IMR-90 (cell line): ENCODE results near the gene TSR3. TPM values are rescaled to one million over a fixed set of nuclear protein-coding genes. Genes with fewer than 3 reads are reported as not detected.

ENCODE experiments used
- ATAC-seq: fragments of 200-7000 bp; cut with Tn5 transposase; 2 replicates; pipeline ENCODE4 v1.9.1; 2020; ENCODE audit warnings: low read depth, mild to moderate bottlenecking, moderate library complexity
- BruUV-seq: library from RNA; stranded (reverse); fragments of 400-500 nt; replicated peaks from 2 replicates; lab custom pipeline; 2021; lab: Mats Ljungman, UMichigan
- CTCF ChIA-PET: fragments of 300-600 bp; formaldehyde crosslinking; extraction: SDS; loops from one replicate; lab custom pipeline; 2021; ENCODE audit warnings: antibody characterized with exemption; lab: Yijun Ruan, JAX
- POLR2A ChIA-PET: fragments of 300-600 bp; sonication (Branson Sonifier 250); formaldehyde crosslinking; loops from one replicate; lab custom pipeline; 2022; ENCODE audit warnings: antibody characterized with exemption; ENCODE audit not compliant: unreplicated experiment; lab: Charles Lee
- DNase-seq: peaks from one replicate; pipeline ENCODE4 v3.0.0; 2013
- H2AFZ ChIP-seq: replicated peaks from 2 replicates; pipeline ENCODE3; 2013; ENCODE audit warnings: low read length, mild to moderate bottlenecking; ENCODE audit not compliant: poor library complexity
- H2AK5ac ChIP-seq: 2 replicates; pipeline ENCODE4 v1.6.1; 2013; ENCODE audit warnings: low read depth, low read length, inconsistent platforms
- H2AK9ac ChIP-seq: replicated peaks from 2 replicates; pipeline ENCODE3; 2013; ENCODE audit warnings: mild to moderate bottlenecking, low read depth, low read length, moderate library complexity; ENCODE audit not compliant: poor library complexity
- H2BK120ac ChIP-seq: 2 replicates; pipeline ENCODE4 v1.6.1; 2013; ENCODE audit warnings: low read depth, low read length, inconsistent platforms
- H2BK15ac ChIP-seq: 3 replicates; pipeline ENCODE4 v1.6.1; 2013; ENCODE audit warnings: low read depth, low read length, inconsistent platforms
- H2BK20ac ChIP-seq: 2 replicates; pipeline ENCODE4 v1.6.1; 2013; ENCODE audit warnings: low read depth, mild to moderate bottlenecking, inconsistent platforms, low read length, moderate library complexity
- H2BK5ac ChIP-seq: 2 replicates; pipeline ENCODE4 v1.6.1; 2013; ENCODE audit warnings: mild to moderate bottlenecking, low read depth, low read length, inconsistent platforms; ENCODE audit not compliant: poor library complexity, severe bottlenecking
- H3K14ac ChIP-seq: replicated peaks from 2 replicates; pipeline ENCODE4 v1.6.1; 2013; ENCODE audit warnings: low read depth, low read length, inconsistent platforms
- H3K18ac ChIP-seq: 2 replicates; pipeline ENCODE4 v1.6.1; 2013; ENCODE audit warnings: low read depth, low read length, control low read depth
- H3K23ac ChIP-seq: 2 replicates; pipeline ENCODE4 v1.6.1; 2013; ENCODE audit warnings: low read depth, low read length, inconsistent platforms
- H3K27ac ChIP-seq: 2 replicates; pipeline ENCODE4 v1.5.1; 2013; ENCODE audit warnings: mild to moderate bottlenecking, control low read depth, low read length; ENCODE audit not compliant: insufficient read depth
- H3K27me3 ChIP-seq: 2 replicates; pipeline ENCODE4 v1.6.1; 2013; ENCODE audit warnings: low read length; ENCODE audit not compliant: control insufficient read depth, insufficient read depth
- H3K36me3 ChIP-seq: 2 replicates; pipeline ENCODE4 v1.6.1; 2013; ENCODE audit warnings: low read length, mixed read lengths; ENCODE audit not compliant: control insufficient read depth, insufficient read depth
- H3K4ac ChIP-seq: 2 replicates; pipeline ENCODE4 v1.6.1; 2013; ENCODE audit warnings: low read depth, low read length, inconsistent platforms
- H3K4me1 ChIP-seq: 2 replicates; pipeline ENCODE4 v1.6.1; 2013; ENCODE audit warnings: low read length, mixed read lengths; ENCODE audit not compliant: control insufficient read depth, insufficient read depth
- H3K4me2 ChIP-seq: 2 replicates; pipeline ENCODE4 v1.6.1; 2013; ENCODE audit warnings: low read depth, mild to moderate bottlenecking, control low read depth, low read length, moderate library complexity
- H3K4me3 ChIP-seq: 2 replicates; pipeline ENCODE4 v1.5.1; 2013; ENCODE audit warnings: low read depth, mild to moderate bottlenecking, control low read depth, low read length, moderate library complexity; ENCODE audit not compliant: insufficient read depth
- H3K56ac ChIP-seq: 2 replicates; pipeline ENCODE4 v1.6.1; 2013; ENCODE audit warnings: low read length, inconsistent platforms; ENCODE audit not compliant: insufficient read depth; ENCODE audit errors: extremely low read depth
- H3K79me1 ChIP-seq, 2 experiments: 2 replicates each; pipeline ENCODE4 v1.6.1; 2013; ENCODE audit warnings: low read length in 2 of 2, inconsistent platforms in 1 of 2, low read depth in 1 of 2
- H3K9ac ChIP-seq: 2 replicates; pipeline ENCODE4 v1.6.1; 2013; ENCODE audit warnings: low read depth, low read length, control low read depth
- H3K9me1 ChIP-seq: 2 replicates; pipeline ENCODE4 v1.6.1; 2013; ENCODE audit warnings: low read length, inconsistent platforms; ENCODE audit not compliant: insufficient read depth
- H3K9me3 ChIP-seq: 2 replicates; pipeline ENCODE4 v1.6.1; 2013; ENCODE audit warnings: low read length; ENCODE audit not compliant: control insufficient read depth, insufficient read depth
- H4K20me1 ChIP-seq: 2 replicates; pipeline ENCODE4 v1.6.1; 2013; ENCODE audit warnings: low read length, inconsistent platforms; ENCODE audit not compliant: insufficient read depth
- H4K5ac ChIP-seq: 2 replicates; pipeline ENCODE4 v1.6.1; 2013; ENCODE audit warnings: mild to moderate bottlenecking, low read depth, low read length, control low read depth
- H4K8ac ChIP-seq, 2 experiments: 2 replicates each; pipeline ENCODE4 v1.6.1; 2013; ENCODE audit warnings: low read depth in 2 of 2, low read length in 2 of 2, control low read depth in 1 of 2, inconsistent platforms in 1 of 2
- H4K91ac ChIP-seq: 2 replicates; pipeline ENCODE4 v1.6.1; 2013; ENCODE audit warnings: low read depth, low read length, inconsistent platforms; ENCODE audit not compliant: insufficient read depth
- BHLHE40 ChIP-seq: fragments of 150-350 bp; IDR thresholded peaks from 2 replicates; pipeline ENCODE4 v1.6.1; 2016; ENCODE audit warnings: mild to moderate bottlenecking, low read depth, low read length
- CEBPB ChIP-seq: IDR thresholded peaks from 2 replicates; pipeline ENCODE4 v1.6.1; 2012; ENCODE audit warnings: low read depth, low read length, improper control_type of control experiment
- CHD1 ChIP-seq: IDR thresholded peaks from 2 replicates; pipeline ENCODE4 v1.6.1; 2012; ENCODE audit warnings: low read depth, low read length, improper control_type of control experiment
- CTCF ChIP-seq: conservative IDR thresholded peaks from 2 replicates; pipeline ENCODE4 v1.5.1; 2012; ENCODE audit warnings: mild to moderate bottlenecking, low read depth, low read length, improper control_type of control experiment
- ELK1 ChIP-seq: fragments of 150-350 bp; IDR thresholded peaks from 2 replicates; pipeline ENCODE4 v1.6.1; 2016; ENCODE audit warnings: low read depth, mild to moderate bottlenecking, low read length, moderate library complexity, borderline replicate concordance
- FOS ChIP-seq: fragments of 150-350 bp; IDR thresholded peaks from 2 replicates; pipeline ENCODE4 v1.6.1; 2016; ENCODE audit warnings: low read depth, low read length
- MAFK ChIP-seq: IDR thresholded peaks from 2 replicates; pipeline ENCODE4 v1.6.1; 2012; ENCODE audit warnings: low read depth, low read length, improper control_type of control experiment
- MXI1 ChIP-seq: IDR thresholded peaks from 2 replicates; pipeline ENCODE4 v1.6.1; 2012; ENCODE audit warnings: low read depth, mild to moderate bottlenecking, low read length, moderate library complexity, borderline replicate concordance
- NFE2L2 ChIP-seq: fragments of 150-350 bp; IDR thresholded peaks from 2 replicates; pipeline ENCODE4 v1.6.1; 2016; ENCODE audit warnings: low read depth, mild to moderate bottlenecking, low read length
- POLR2A ChIP-seq: IDR thresholded peaks from 2 replicates; pipeline ENCODE4 v1.6.1; 2012; ENCODE audit warnings: mild to moderate bottlenecking, low read depth, low read length
- RAD21 ChIP-seq: IDR thresholded peaks from 2 replicates; pipeline ENCODE4 v1.6.1; 2012; ENCODE audit warnings: low read length, improper control_type of control experiment
- RCOR1 ChIP-seq: IDR thresholded peaks from 2 replicates; pipeline ENCODE4 v1.6.1; 2012; ENCODE audit warnings: mild to moderate bottlenecking, low read length, improper control_type of control experiment; ENCODE audit not compliant: insufficient replicate concordance
- RFX5 ChIP-seq: IDR thresholded peaks from 2 replicates; pipeline ENCODE4 v1.8.0; 2012; ENCODE audit warnings: low read depth, mild to moderate bottlenecking, low read length, moderate library complexity
- SMC3 ChIP-seq: fragments of 150-350 bp; IDR thresholded peaks from 2 replicates; pipeline ENCODE4 v1.6.1; 2016; ENCODE audit warnings: low read depth, mild to moderate bottlenecking, antibody characterized with exemption, low read length, moderate library complexity
- USF2 ChIP-seq: fragments of 150-350 bp; IDR thresholded peaks from 2 replicates; pipeline ENCODE4 v1.6.1; 2017; ENCODE audit warnings: mild to moderate bottlenecking, antibody characterized with exemption, low read length, low read depth
- WGBS, 2 experiments: methylation state at CpG; one replicate each; pipeline versions ENCODE4 v1.1.5 to v1.1.7; 2013; ENCODE audit warnings: missing lambda C conversion rate in 2 of 2; ENCODE audit not compliant: insufficient read length in 1 of 2; ENCODE audit errors: extremely low coverage in 2 of 2; 5-methylcytosine and 5-hydroxymethylcytosine counted together
- dilution Hi-C: fragments of 300-500 bp; cut with HindIII; formaldehyde crosslinking; loops from one replicate; pipeline ENCODE4 v1.14.3; 2018; ENCODE audit warnings: low sequenced_read_pairs; ENCODE audit not compliant: unreplicated experiment
- in situ Hi-C: fragments of 300-500 bp; cut with MboI; formaldehyde crosslinking; loops from 3 replicates; pipeline ENCODE4 v1.14.3; 2019; ENCODE audit warnings: low sequenced_read_pairs, inconsistent platforms, mixed read lengths
- intact Hi-C: fragments of 100-400 bp; cut with micrococcal nuclease; formaldehyde crosslinking; loops from 2 replicates; pipeline ENCODE4 v1.10.0; 2022
- polyA plus RNA-seq, 3 experiments: library from polyadenylated mRNA; depleted of rRNA; stranded (reverse); fragments of >200 nt; gene quantifications; 2 replicates each; pipeline ENCODE4 v1.2.3, GENCODE V29; 2012; ENCODE audit warnings: low replicate concordance in 1 of 3
- total RNA-seq: library from RNA; depleted of rRNA; stranded (reverse); fragments of >200 nt; gene quantifications from 2 replicates; pipeline ENCODE4 v1.2.3, GENCODE V29; 2012

TSR3 gene
- total and polyA plus RNA-seq, 2 of the 4 experiments (the other 2 are of a cell fraction), result 38.0 to 52.9 TPM

- H4K91ac ChIP-seq, result no peak overlapping the region
- no peaks in the 10 kb centered on the region for H3K9me3 ChIP-seq
- H3K4me3 ChIP-seq, result no peak overlapping the region
- intact Hi-C loops, result no loop called here
- H2BK5ac ChIP-seq, result no peak overlapping the region
- no peak overlapping the region for H3K4ac ChIP-seq
- H3K56ac ChIP-seq, result no peak overlapping the region
- no peak overlapping the region for H4K5ac ChIP-seq
- no peak overlapping the region for H3K18ac ChIP-seq
- no peak overlapping the region for H2BK120ac ChIP-seq
- no peak overlapping the region for H4K8ac ChIP-seq
- CTCF ChIA-PET, result no interaction called here
- H2AK5ac ChIP-seq, result no peak overlapping the region
- ATAC-seq (no peak), DNase-seq (no peak)
- no peak overlapping the region for H2BK15ac ChIP-seq
- H3K9me1 ChIP-seq, result no peaks in the 10 kb centered on the region
- 88% methylated on average over 9 of the region's 31 CpGs; no CpG with 5 or more reads in 1 of the 2 experiments for WGBS, 2 experiments
- H4K20me1 ChIP-seq, result peaks cover 4% of the 10 kb centered on the region; the same call in 1 of the 2 replicates
- no peak overlapping the region for H3K27ac ChIP-seq
- H3K27me3 ChIP-seq, result no peaks in the 10 kb centered on the region
- peaks cover 6% of the 10 kb centered on the region; the same call in 1 of the 2 replicates for H3K4me1 ChIP-seq
- H2BK20ac ChIP-seq, result no peak overlapping the region
- no peak overlapping the region for H3K14ac ChIP-seq
- BruUV-seq, result no TSS peak
- no peak overlapping the region for H3K9ac ChIP-seq
- H3K79me1 ChIP-seq, result peaks cover 5 to 17% of the 10 kb centered on the region in 2 experiments; a peak in 3 of 4 replicates
- dilution Hi-C loops, result no loop called here
- no peak overlapping the region for H3K23ac ChIP-seq
- POLR2A ChIA-PET, result interaction anchor here (0.6 kb wide), 1 partner anchor 292 kb away, joined by 3 read pairs; no protein-coding TSS in a partner anchor
- in situ Hi-C loops, result no loop called here
- no peak overlapping the region for H3K4me2 ChIP-seq
- no peak overlapping the region for H2AFZ ChIP-seq
- no peak overlapping the region for H2AK9ac ChIP-seq
- H3K36me3 ChIP-seq, result peaks cover 25% of the 10 kb centered on the region
- TF ChIP-seq RFX5 (no peak), CHD1 (no peak), FOS (no peak), MAFK (no peak), NFE2L2 (no peak), BHLHE40 (no peak), RCOR1 (no peak), POLR2A (no peak), CEBPB (no peak), RAD21 (no peak), MXI1 (no peak), ELK1 (no peak), CTCF (no peak), USF2 (no peak), SMC3 (no peak)
Measured at GRCh38 chr16:1345651-1346421, 5.8 kb downstream of the TSR3 start.
